GM10266 (cell line): ENCODE measurements around the gene MSL1.
"Not testable (repeated sequence)": the region's sequence is repeated elsewhere in the genome, so short reads cannot be mapped to it uniquely, and the experiment has no call there.

Source experiments
- DNase-seq: peaks from one replicate; pipeline ENCODE4 v3.0.0; 2012; ENCODE audit errors: extremely low spot score
- TF ChIP-seq, protein P1 (sequence below): IDR thresholded peaks from 2 replicates; pipeline ENCODE4 v1.5.1; 2012; ENCODE audit warnings: mild to moderate bottlenecking, low read depth; ENCODE audit not compliant: control insufficient read depth, insufficient read depth; ENCODE audit errors: missing control alignments

The MSL1 gene

GRCh38 chr17:40129498-40129897 lies 7.7 kb downstream of the MSL1 start:
- DNase-seq: no peak
- TF ChIP-seq, protein P1, sequence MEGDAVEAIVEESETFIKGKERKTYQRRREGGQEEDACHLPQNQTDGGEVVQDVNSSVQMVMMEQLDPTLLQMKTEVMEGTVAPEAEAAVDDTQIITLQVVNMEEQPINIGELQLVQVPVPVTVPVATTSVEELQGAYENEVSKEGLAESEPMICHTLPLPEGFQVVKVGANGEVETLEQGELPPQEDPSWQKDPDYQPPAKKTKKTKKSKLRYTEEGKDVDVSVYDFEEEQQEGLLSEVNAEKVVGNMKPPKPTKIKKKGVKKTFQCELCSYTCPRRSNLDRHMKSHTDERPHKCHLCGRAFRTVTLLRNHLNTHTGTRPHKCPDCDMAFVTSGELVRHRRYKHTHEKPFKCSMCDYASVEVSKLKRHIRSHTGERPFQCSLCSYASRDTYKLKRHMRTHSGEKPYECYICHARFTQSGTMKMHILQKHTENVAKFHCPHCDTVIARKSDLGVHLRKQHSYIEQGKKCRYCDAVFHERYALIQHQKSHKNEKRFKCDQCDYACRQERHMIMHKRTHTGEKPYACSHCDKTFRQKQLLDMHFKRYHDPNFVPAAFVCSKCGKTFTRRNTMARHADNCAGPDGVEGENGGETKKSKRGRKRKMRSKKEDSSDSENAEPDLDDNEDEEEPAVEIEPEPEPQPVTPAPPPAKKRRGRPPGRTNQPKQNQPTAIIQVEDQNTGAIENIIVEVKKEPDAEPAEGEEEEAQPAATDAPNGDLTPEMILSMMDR: no peak

DNA sequence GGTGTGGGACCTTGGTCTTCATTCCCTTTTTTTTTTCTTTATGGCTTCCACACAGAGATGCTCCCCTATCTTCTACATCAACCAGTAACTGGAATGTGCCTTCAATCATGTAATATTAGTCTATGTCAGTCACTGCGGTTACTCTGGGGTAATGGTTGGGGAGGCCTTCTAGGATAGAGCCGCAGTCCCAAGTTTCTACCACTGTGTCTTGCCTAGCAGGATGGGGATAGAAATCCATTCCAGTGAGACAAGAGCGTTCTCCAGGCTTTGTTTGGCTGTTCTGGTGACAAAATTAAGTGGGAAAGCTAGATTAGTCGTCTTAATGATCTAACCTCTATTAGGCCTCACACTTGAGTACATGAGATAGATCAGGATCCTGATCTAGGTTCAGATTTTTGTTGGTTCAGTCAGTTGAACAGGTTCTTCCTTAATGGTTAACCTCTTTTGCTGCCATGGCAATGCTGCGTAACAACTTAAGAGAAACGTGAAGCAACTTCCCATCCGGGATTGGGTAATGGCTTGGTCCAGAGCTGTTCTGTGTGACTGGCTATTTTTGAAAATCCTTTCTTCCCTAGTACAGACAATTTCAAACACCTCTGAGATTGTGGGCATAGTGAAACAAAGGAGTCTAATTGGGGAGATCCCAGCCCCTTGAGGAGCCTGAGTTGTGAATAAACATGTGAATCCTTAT lies 8.7 kb downstream of the MSL1 start:
- no peak for DNase-seq
- TF ChIP-seq, protein P1: no peak

DNA sequence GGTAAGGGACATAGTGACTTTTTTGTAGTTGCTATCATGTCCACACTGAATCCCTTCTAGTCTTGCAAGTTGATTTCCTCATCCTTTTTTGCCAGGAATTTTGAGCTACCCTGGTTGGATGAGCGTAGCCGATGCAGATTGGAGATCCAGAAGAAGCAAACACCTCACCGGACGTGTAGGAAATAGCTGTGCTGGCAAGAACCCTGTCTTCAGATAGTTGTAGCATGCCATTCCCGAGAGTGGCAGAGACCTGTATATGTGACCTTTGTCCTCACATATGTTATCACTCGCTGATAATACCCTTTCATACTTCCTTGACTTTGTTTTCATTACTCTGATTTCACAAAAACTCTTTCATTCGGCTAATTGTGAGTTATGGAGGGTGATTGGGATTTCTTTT lies 12.4 kb downstream of the MSL1 start:
- DNase-seq: no peak
- TF ChIP-seq, protein P1: no peak

GRCh38 chr17:40135817-40136216 lies 14.0 kb downstream of the MSL1 start:
- TF ChIP-seq, protein P1: peak; percentile 7
- no peak for DNase-seq

- no peak for DNase-seq
- TF ChIP-seq, protein P1: no peak
Measured at GRCh38 chr17:40139566-40140058, 17.8 kb downstream of the MSL1 start.

DNA sequence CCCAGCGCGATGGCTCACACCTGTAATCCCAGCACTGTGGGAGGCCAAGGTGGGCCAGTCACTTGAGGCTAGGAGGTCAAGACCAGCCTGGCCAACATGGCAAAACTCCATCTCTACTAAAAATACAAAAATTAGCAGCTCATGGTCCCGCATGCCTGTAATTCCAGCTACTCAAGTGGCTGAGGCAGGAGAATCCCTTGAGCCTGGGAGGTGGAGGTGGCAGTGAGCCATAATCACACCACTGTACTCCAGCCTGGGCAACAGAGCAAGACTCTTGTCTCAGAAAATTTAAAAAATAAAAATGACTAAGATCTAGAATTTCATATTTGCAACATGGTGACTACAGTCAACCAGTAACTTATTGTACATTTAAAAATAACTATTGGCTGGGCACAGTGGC lies 21.4 kb downstream of the MSL1 start:
- DNase-seq: not testable (repeated sequence)

DNA sequence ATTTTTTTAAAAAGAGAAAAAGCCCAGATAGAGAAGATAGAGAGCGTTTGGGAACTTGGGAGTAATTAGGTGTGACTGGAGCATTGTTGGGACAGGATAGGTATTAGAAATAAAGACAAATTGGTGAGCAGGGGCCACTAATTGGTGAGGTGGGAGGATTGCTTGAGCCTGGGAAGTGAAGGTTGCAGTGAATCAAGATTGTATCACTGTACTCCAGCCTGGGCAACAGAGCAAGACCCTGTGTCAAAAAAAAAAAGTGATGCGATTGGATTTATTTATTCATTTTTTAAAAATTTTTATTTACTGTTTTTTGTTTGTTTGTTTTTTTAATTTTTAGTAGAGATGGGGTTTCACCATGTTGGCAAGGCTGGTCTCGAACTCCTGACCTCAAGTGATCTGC lies 23.7 kb downstream of the MSL1 start:
- TF ChIP-seq, protein P1: no peak
- no peak for DNase-seq

GRCh38 chr17:40148527-40148926 lies 26.8 kb downstream of the MSL1 start:
- TF ChIP-seq, protein P1: no peak
- DNase-seq: no peak
